Activated T-helper 2 cell treated with anti-CD3 and anti-CD28 coated beads, Interferon-gamma antibody, Interleukin-2, Interleukin-4, amounts not matched to agents 10 μg/mL and 5 μg/mL and 100 μg/mL, durations not matched to agents 14 hours and 24 hours and 36 hours (primary cell): ENCODE results near the gene SKIDA1. TPM values are rescaled to one million over a fixed set of nuclear protein-coding genes. Genes with fewer than 3 reads are reported as not detected.
"Not testable (repeated sequence)": the region's sequence is repeated elsewhere in the genome, so short reads cannot be mapped to it uniquely, and the experiment has no call there.

Experiments
- DNase-seq: peaks from one replicate; pipeline ENCODE4 v3.0.0; 2021; ENCODE audit warnings: low spot score
- H3K27ac Mint-ChIP-seq: one replicate; pipeline ENCODE4 v1.8.0; 2021; ENCODE audit warnings: mixed read lengths
- H3K27me3 Mint-ChIP-seq: one replicate; pipeline ENCODE4 v1.8.0; 2021; ENCODE audit warnings: low read depth, mixed read lengths
- H3K36me3 Mint-ChIP-seq: one replicate; pipeline ENCODE4 v1.8.0; 2021; ENCODE audit warnings: low read depth, mixed read lengths
- H3K4me1 Mint-ChIP-seq: one replicate; pipeline ENCODE4 v1.8.0; 2021; ENCODE audit warnings: low read depth, mixed read lengths
- H3K4me3 Mint-ChIP-seq: one replicate; pipeline ENCODE4 v1.8.0; 2021; ENCODE audit warnings: low read depth, mild to moderate bottlenecking, moderate library complexity, mixed read lengths
- H3K9me3 Mint-ChIP-seq: one replicate; pipeline ENCODE4 v1.8.0; 2021; ENCODE audit warnings: mixed read lengths
- intact Hi-C: fragments of 100-400 bp; cut with micrococcal nuclease; formaldehyde crosslinking; loops from one replicate; pipeline ENCODE4 v1.15.1; 2023
- total RNA-seq: library from RNA; stranded (reverse); gene quantifications from 2 replicates; pipeline ENCODE4 v1.2.3, GENCODE V29; 2022

The SKIDA1 gene
- total RNA-seq = 0.11 TPM in 2 replicates

DNA sequence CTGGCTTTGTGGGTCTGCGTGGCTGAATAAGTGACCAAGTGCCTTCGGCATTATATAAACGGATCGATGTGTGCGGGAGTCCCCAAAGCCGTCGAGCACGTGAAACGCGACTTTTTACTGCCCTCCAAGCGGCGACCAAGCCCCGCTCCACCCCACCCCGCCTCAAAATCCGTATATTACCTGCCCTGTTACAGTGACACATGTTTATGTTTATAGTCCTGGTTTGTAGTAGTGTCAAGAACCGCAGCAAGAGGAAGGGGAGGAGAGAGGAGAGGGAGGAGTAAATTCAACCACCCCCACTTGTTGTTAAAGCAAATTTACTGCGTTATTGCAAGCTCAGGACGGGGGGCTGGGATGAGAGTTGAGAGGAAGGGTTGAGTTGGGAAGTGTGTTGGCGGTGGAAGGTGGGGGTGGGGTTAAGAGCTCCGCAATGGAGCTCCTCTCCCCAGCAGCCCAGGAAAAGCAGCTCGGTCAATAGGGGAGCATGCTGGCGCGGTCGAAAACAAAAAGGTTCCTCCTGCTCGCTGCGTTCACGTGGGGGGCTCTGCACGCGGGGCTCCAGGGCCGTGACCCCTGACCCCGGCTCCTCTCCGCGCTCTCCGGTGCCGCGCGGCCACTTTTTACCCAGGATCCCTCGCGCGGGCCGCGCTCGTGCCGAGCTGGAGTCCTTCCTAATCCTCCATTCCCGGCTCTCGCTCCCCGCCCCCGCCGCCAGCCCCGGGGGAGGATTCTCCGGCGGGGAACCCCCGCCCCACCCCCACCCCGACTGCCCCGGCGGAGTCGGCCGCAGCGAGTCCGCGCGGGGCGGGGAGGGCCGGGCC is at the start of gene SKIDA1:
TSS of gene SKIDA1 (minus strand) at position 316 of the 821 bp plus-strand sequence. CDS start 7,860 bp downstream, outside the sequence.
- Mint-ChIP-seq H3K4me1 (peaks cover 29% of the 10 kb centered on the region), H3K36me3 (no peaks in the 10 kb centered on the region), H3K27ac (peak within 1 kb of the TSS; percentile 90), H3K27me3 (peaks cover 50% of the 10 kb centered on the region), H3K9me3 (no peaks in the 10 kb centered on the region), H3K4me3 (peak within 1 kb of the TSS; percentile 83)
- DNase-seq = peak; percentile 44
- intact Hi-C loops = loop anchor here (1.0 to 5.0 kb wide), 3 partner anchors 8 to 907 kb away; partner anchors contain the start of gene MLLT10

DNA sequence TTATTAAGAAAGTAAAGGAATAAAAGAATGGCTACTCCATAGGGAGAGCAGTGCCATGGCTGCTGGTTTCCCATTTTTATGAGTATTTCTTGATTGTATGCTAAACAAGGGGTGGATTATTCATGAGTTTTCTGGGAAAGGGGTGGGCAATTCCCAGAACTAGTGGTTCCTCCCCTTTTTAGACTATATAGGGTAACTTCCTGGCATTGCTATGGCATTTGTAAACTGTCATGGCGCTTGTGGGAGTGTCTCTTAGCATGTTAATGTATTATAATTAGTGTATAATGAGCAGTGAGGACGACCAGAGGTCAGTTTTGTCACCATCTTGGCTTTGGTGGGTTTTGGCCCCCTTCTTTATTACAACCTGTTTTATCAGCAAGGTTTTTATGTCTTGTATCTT is 49.0 kb upstream of the SKIDA1 start:
- H3K9me3 Mint-ChIP-seq, H3K27me3 Mint-ChIP-seq, H3K4me3 Mint-ChIP-seq, H3K27ac Mint-ChIP-seq, DNase-seq: not testable (repeated sequence)
- Mint-ChIP-seq H3K36me3 (peaks cover 46% of the 10 kb centered on the region), H3K4me1 (peaks cover 39% of the 10 kb centered on the region)
- intact Hi-C loops = loop anchor here (10.0 kb wide), 1 partner anchor 100 kb away; no protein-coding TSS in a partner anchor

DNA sequence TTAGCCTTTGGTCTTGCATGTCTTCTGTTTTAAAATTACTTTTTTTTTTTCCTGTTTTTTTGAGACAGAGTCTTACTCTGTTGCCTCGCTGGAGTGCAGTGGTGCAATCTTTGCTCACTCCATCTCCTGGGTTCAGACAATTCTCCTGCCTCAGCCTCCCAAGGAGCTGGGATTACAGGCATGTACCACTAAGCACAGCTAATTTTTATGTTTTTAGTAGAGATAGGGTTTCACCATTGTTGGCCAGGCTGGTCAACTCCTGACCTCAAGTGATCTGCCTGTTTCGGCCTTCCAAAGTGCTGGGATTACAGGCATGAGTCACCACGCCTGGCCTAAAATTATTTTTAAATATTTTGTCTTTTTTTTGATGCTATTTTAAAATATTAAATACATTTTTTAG is 47.1 kb upstream of the SKIDA1 start:
- intact Hi-C loops = loop anchor here (10.0 kb wide), 1 partner anchor 102 kb away; no protein-coding TSS in a partner anchor

DNA sequence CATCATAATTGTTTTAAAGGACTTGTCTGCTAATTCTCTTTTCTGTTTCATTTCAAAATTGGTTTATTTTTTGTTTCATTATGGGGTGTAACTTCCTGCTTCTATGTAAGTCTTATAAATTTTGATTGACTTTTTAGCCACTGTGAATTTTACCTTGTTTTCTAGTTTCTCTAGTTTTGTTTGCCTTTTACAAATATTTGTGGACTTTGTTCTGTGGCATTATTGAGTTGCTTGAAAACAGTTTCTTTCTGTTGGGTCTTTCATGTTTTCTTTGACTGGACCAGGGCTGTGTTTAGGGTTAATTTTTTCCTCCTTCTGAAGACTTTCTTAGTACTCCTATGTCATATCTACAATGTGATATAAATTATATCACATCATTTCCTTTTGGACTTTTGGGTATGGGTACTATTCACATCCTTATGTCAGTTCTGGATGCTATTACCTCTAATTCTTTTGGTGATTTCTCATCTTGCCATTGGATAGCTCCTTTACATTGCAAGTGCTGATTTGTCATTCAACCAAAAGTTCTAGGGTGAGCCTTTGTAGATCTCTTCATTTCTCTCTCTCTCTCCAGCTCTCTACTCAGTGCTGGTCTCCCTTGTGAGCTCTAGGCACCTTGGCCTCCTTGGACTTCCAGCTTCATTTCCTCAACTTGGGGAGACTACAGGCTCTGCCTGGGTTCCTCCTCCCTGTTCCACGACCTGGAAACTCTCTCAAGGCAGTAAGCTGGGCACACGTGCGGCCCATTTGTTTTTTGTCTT is 45.5 kb upstream of the SKIDA1 start:
- no peak overlapping the region for H3K4me3 Mint-ChIP-seq
- no peak overlapping the region for H3K27ac Mint-ChIP-seq
- intact Hi-C loops = loop anchor here (10.0 kb wide), 1 partner anchor 104 kb away; no protein-coding TSS in a partner anchor
- H3K4me1 Mint-ChIP-seq = peaks cover 34% of the 10 kb centered on the region
- DNase-seq = no peak
- no peaks in the 10 kb centered on the region for H3K9me3 Mint-ChIP-seq
- no peaks in the 10 kb centered on the region for H3K27me3 Mint-ChIP-seq
- H3K36me3 Mint-ChIP-seq = peaks cover 45% of the 10 kb centered on the region

More for the DNA sequence above, 47.1 kb upstream of the SKIDA1 start:
- no peak overlapping the region for H3K27ac Mint-ChIP-seq
- H3K4me1 Mint-ChIP-seq = peaks cover 31% of the 10 kb centered on the region
- no peak overlapping the region for H3K4me3 Mint-ChIP-seq
- no peaks in the 10 kb centered on the region for H3K9me3 Mint-ChIP-seq
- H3K36me3 Mint-ChIP-seq = peaks cover 48% of the 10 kb centered on the region
- no peaks in the 10 kb centered on the region for H3K27me3 Mint-ChIP-seq
- DNase-seq = no peak

DNA sequence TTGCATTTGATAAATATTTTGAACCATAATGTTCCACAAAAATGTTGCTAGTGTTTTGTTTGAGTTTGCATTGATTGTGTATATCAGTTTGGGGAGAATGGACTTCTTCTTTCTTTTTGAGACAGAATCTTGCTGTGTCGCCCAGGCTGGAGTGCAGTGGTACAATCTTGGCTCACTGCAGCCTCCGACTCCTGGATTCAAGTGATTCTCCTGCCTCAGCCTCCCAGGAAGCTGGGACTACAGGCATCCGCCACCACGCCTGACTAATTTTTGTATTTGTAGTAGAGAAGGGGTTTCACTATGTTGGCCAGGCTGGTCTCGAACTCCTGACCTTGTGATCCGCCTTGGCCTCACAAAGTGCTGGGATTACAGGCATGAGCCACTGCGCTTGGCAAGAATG is 33.5 kb upstream of the SKIDA1 start:
- H3K4me1 Mint-ChIP-seq, H3K4me3 Mint-ChIP-seq, intact Hi-C loops, H3K9me3 Mint-ChIP-seq, H3K27me3 Mint-ChIP-seq, DNase-seq: not testable (repeated sequence)
- Mint-ChIP-seq H3K36me3 (peaks cover 65% of the 10 kb centered on the region), H3K27ac (peak overlapping the region; percentile 19)

DNA sequence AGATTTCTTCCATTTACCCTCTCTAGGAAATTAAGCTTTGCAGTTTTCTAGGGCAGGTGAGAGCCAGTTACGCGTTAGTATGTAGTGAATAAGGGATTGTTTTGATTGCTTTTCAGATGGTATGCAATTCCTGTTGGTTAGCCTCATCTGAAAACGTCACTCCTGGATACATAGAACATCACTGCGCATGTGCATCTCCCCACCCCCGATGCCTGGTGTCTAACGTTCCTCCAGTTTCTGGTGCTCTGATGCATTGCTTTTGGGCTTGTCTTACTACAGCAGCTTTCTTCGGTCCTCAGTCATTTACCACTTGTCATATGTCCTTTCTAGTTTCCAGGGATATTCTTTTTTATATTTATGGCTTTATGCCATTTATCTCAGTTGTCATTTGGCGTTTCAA is 31.0 kb upstream of the SKIDA1 start:
- Mint-ChIP-seq H3K4me3 (no peak overlapping the region), H3K4me1 (peaks cover 11% of the 10 kb centered on the region), H3K27me3 (no peaks in the 10 kb centered on the region), H3K27ac (peak overlapping the region; percentile 38), H3K9me3 (no peaks in the 10 kb centered on the region), H3K36me3 (peaks cover 75% of the 10 kb centered on the region)
- no peak for DNase-seq
- intact Hi-C loops = no loop called here

DNA sequence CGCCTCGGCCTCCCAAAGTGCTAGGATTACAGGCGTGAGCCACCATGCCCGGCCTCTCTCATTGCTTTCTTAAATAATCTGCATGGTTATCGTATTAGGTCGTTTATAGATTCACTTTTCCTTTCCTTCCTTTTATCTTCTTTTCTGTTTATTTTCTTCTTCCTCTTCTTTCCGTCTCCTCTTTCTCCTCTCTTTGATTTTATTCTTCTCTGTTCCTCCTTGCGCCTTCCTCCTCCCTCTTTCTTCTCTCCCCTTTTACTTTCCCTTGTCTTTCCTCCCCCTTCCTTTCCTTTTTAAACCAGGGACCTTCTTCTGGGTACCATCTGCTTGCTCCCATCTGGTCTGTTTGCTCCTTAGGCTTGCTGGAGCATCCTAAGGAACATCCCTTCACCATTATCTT is 27.2 kb upstream of the SKIDA1 start:
- DNase-seq = no peak
- H3K4me1 Mint-ChIP-seq = peaks cover 10% of the 10 kb centered on the region
- H3K27ac Mint-ChIP-seq = peak overlapping the region; percentile 4
- H3K36me3 Mint-ChIP-seq = peaks cover 69% of the 10 kb centered on the region
- no peaks in the 10 kb centered on the region for H3K9me3 Mint-ChIP-seq
- intact Hi-C loops = no loop called here
- no peaks in the 10 kb centered on the region for H3K27me3 Mint-ChIP-seq
- no peak overlapping the region for H3K4me3 Mint-ChIP-seq

DNA sequence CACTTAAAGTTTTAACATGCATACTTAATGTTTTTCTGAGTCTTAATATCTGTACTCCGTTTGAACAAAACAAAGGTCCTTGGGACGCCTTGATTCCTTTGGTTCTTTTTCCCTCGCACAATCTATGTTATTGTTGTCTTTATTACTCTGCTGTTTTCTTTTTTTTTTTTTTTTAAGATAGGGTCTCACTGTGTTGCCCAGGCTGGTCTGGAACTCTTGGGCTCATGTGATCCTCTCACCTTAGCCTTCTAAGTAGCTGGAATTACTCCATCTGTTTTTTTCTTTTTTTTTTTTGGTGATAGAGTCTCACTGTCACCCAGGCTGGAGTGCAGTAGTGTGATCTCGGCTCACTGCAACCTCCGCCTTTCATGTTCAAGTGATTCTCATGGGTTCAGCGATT is 21.8 kb upstream of the SKIDA1 start:
- no peak for DNase-seq
- Mint-ChIP-seq H3K36me3 (peaks cover 61% of the 10 kb centered on the region), H3K27ac (no peak overlapping the region), H3K4me1 (peaks cover 4% of the 10 kb centered on the region), H3K4me3 (no peak overlapping the region), H3K27me3 (no peaks in the 10 kb centered on the region), H3K9me3 (no peaks in the 10 kb centered on the region)
- intact Hi-C loops = no loop called here

DNA sequence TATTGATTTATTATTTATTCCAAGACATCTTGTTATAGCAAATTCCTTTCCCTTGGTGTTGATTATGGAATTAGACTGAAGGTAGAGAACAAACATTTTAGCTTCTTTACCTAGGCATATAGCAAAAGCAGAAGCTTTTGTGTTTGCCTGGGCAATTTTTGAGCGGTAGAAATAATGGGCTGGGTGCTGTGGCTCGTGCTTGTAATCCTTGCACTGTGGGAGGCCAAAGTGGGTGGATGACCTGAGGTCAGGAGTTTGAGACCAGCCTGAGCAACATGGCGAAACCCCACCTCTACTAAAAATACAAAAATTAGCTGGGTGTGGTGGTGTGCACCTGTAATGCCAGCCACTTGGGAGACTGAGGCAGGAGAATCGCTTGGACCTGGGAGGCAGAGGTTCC is 15.2 kb upstream of the SKIDA1 start:
- H3K27me3 Mint-ChIP-seq, H3K27ac Mint-ChIP-seq, H3K9me3 Mint-ChIP-seq, intact Hi-C loops, DNase-seq, H3K4me3 Mint-ChIP-seq, H3K4me1 Mint-ChIP-seq: not testable (repeated sequence)
- H3K36me3 Mint-ChIP-seq = peaks cover 58% of the 10 kb centered on the region

DNA sequence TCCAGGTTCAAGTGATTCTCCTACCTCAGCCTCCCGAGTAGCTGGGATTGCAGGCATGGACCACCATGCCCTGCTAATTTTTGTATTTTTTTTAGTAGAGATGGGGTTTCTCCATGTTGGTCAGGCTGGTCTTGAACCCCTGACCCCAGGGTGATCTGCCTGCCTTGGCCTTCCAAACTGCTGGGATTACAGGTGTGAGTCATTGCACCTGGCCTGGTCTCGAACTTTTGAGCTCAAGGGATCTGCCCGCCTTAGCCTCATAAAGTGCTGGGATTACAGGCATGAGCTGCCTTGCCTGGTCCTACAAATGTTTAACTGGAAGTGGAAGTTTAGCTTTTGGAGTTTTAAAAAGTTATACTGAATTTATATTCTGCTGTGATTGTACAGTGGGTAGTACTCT is 11.4 kb upstream of the SKIDA1 start:
- peaks cover 20% of the 10 kb centered on the region for H3K4me1 Mint-ChIP-seq
- H3K9me3 Mint-ChIP-seq = no peaks in the 10 kb centered on the region
- no peak overlapping the region for H3K27ac Mint-ChIP-seq
- intact Hi-C loops = no loop called here
- H3K36me3 Mint-ChIP-seq = peaks cover 37% of the 10 kb centered on the region
- no peak for DNase-seq
- peaks cover 3% of the 10 kb centered on the region for H3K27me3 Mint-ChIP-seq
- no peak overlapping the region for H3K4me3 Mint-ChIP-seq

DNA sequence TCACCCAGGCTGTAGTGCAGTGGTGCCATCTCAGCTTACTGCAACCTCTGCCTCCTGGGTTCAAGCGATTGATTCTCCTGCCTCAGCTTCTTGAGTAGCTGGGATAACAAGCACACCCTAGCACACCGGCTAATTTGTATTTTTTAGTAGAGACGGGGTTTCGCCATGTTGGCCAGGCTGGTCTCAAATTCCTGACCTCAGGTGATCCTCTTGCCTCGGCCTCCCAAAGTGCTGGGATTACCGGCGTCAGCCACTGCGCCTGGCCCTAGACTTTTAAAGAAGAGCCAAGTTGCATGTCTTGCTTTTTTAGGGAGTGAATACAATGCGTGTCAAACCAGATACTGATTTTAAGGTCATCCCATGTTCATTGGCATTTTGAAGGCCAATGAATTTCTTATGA is 10.5 kb upstream of the SKIDA1 start:
- H3K9me3 Mint-ChIP-seq, intact Hi-C loops, DNase-seq, H3K27ac Mint-ChIP-seq, H3K27me3 Mint-ChIP-seq: not testable (repeated sequence)
- Mint-ChIP-seq H3K4me3 (peak overlapping the region; percentile 74), H3K4me1 (peaks cover 20% of the 10 kb centered on the region), H3K36me3 (peaks cover 28% of the 10 kb centered on the region)

DNA sequence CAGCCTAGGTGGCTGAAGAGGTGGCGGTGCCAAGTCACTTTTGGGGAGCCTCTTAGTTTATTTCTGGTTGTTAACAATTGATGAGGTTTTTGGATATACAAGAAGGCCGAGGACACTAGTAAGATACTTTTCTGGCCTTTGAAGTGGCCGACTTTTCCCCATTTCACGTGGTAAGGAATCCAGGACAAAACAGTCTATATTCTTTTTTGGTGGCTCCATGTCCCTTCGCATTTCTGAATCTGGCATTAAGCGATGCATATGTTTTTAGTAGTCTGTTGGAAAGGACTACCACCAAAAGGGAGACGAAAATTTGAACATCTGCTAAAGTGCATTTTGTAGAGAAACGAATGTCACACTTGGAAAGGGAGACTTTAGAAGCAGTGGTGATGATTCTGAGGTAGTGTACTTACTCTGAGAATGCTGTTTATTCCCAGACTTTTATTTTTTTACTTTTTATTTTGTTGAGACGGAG is 10.0 kb upstream of the SKIDA1 start:
- H3K27me3 Mint-ChIP-seq = peaks cover 7% of the 10 kb centered on the region
- peaks cover 25% of the 10 kb centered on the region for H3K36me3 Mint-ChIP-seq
- no peaks in the 10 kb centered on the region for H3K9me3 Mint-ChIP-seq
- peak overlapping the region; percentile 52 for H3K27ac Mint-ChIP-seq
- DNase-seq = no peak
- H3K4me1 Mint-ChIP-seq = peaks cover 20% of the 10 kb centered on the region
- peak overlapping the region; percentile 74 for H3K4me3 Mint-ChIP-seq
- intact Hi-C loops = no loop called here
